HL-60/S4 treated with retinoic acid at 250 ng/mL for 4 days and 3 days (cell line): Measurements from ENCODE around the gene RGS12.

Experiments used
- in situ Hi-C: fragments of 300-500 bp; cut with MboI; formaldehyde crosslinking; loops from 2 replicates; pipeline ENCODE4 v1.7.0; 2022; ENCODE audit warnings: low sequenced_read_pairs

The RGS12 gene

DNA sequence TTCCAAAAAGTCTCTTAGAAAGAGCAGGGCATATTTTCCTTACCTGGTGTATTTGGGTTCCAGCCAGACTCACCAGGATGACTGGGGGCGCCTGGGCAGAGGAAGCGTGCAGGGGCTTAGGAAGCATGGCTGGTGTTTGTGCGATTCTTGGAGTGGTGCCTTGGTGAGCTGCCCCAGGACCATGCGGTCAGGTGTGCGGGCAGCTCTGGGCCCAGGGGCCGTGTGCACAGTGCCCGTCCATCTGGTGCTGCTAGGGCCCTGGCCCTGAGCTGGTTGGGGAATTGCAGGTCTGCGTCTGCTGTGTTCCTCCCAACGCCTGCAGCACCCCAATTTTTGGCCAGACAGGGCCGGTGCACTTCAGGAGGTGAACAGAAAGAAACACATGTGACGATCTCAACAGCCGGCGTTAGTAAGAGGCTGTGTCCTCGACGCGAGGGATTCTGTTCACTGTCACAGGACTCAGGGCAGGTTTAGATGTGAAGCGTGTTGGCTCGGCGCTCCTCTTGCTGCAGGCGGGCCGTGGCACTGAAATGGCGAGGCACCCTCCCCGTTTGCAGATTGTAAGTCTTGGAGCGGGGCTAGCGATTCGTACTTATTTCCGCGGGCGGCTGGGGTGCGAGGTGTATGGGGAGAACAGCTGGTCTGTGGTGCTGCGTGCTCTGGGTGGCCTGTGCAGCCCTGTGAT, 15.2 kb downstream of the RGS12 start:
- in situ Hi-C loops = no loop called here

DNA sequence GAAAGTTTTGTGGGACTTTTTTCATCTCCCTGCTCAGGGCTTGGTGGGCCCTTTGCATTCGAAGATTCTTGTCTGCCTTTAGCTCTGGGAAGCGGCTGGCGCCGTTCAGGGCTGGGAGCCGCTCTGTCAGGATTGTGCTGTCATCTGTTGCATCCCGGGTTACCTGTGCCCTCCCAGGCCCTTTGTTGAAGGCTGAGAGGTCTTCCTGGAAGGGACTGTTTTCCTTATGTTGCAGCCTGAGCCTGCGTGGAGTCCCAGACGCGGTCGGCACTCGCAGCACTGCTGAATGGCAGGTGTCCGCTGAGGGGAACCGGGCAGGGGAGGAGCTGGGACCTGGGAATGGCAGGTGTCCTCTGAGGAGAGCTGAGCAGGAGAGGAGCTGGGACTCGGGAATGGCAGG, 15.9 kb downstream of the RGS12 start:
- in situ Hi-C loops = no loop called here

GRCh38 chr4:3310301-3311094, 17.7 kb downstream of the RGS12 start:
- in situ Hi-C loops = no loop called here

- in situ Hi-C loops = no loop called here
Observed at GRCh38 chr4:3311095-3311372, 18.2 kb downstream of the RGS12 start.

- in situ Hi-C loops = no loop called here
Observed at GRCh38 chr4:3311489-3312171, 18.8 kb downstream of the RGS12 start.

- in situ Hi-C loops = no loop called here
Observed at GRCh38 chr4:3312362-3312761, 19.5 kb downstream of the RGS12 start.

- in situ Hi-C loops = no loop called here
Observed at GRCh38 chr4:3313139-3313538, 20.3 kb downstream of the RGS12 start.

DNA sequence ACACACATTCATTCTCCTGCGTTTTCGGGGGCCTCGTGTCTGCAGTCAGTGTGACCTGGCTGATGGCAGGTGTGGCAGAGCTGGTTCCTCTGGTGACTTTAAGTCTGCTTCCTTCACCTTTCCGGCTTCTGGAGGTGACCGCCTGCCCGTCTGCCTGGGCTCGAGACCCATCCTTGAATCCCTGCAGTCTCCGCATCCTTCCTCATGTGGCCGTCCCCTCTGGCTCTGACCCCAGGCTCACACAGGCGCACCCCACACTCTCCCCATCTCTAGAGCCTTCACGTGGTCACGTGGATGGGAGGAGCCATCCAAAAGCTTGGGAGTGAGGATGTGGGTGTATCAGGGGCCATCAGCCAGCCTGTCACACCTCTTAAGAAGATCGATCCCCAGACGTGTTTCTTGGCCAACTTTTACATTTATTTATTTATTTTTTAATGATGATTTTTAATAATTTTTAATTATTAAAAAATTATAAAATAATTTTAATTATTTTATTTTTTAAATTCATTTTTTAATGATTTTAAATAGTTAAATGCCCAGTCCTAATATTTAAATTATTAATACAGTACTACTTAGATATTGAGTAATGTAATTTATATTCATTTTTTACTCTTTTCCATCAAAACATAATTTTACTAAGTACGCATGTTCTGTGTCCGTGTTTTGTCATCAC, 20.9 kb downstream of the RGS12 start:
- in situ Hi-C loops = no loop called here

DNA sequence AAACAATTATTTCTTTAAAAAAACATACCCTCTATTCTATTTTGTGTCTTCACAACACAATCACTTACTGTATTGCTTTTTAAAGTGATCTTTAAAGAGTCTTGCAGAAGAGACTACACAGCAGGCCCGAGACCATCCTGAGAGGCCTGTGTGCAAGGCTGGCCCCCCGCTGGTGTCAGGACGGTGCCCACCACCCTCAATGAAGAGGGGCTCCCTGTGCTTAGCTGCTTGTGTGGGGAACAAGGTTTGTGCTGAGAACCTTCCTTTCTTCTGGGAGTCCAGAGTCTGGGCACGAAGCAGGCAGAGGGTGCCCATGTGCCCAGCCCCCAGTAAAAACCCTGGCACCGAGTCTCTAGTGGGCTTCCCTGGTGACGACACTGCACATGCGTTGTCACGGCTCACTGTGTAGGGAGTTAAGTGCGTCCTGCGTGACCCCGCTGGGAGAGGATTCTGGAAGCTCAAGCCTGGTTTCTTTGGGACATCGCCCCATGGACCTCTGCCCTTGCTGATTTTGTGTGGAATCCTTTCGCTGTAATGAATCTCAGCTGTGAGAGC, 22.0 kb downstream of the RGS12 start:
- in situ Hi-C loops = no loop called here

GRCh38 chr4:3315566-3315965, 22.7 kb downstream of the RGS12 start:
- in situ Hi-C loops = no loop called here

- in situ Hi-C loops = no loop called here
Observed at GRCh38 chr4:3316146-3316545, 23.3 kb downstream of the RGS12 start.

- in situ Hi-C loops = no loop called here
Observed at GRCh38 chr4:3317011-3317655, 24.3 kb downstream of the RGS12 start.

DNA sequence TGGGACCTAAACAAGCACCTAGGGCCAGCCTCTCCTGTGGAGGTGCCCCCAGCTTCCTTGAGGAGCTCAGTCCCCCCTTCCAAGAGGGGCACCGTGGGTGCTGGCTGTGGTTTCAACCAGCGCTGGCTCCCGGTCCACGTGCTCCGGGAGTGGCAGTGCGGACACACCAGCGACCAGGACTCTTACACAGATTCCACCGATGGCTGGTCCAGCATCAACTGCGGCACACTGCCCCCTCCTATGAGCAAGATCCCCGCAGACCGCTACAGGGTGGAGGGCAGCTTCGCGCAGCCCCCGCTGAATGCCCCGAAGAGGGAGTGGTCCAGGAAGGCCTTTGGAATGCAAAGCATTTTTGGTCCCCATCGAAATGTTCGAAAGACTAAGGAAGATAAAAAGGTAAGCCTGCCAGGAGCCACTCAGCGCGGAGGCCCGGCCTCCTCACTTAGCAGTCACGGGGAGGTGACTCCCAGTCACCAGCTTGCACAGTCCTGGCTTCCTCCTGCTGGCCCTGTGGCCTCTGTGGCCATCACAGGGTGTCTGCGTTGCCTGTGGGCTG, 24.9 kb downstream of the RGS12 start:
- in situ Hi-C loops = no loop called here

- in situ Hi-C loops = no loop called here
Observed at GRCh38 chr4:3318561-3319021, 25.8 kb downstream of the RGS12 start.

GRCh38 chr4:3320361-3321023, 27.7 kb downstream of the RGS12 start:
- in situ Hi-C loops = no loop called here

DNA sequence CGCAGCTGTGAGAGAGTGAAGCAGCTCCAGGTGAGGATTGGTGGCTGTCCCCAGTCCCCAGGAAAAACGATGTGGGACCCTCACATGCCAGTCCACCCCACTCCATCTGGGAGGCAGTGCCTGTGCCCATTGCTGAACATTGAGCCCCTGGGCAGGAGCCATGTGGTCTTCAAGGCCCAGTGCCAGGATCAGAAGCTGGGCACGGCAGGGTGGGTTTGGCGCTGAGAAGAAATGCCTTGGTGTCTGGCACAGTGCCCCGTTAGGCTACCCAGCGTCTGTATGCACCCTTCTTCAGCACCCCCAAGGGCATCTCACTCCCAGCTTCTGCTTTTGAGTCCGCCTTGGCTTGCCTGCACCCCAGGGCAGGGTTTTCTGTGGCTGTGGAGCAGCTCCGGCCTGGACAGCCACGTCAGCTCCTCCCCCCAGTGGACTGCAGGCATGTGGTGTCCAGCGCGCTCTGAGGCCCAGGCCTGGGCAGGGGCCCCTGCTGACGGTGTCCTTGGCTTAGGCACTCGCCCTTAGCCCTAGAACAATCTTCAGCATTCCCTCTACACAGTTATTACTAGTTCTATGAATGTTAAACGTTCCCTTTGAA, 28.6 kb downstream of the RGS12 start:
- in situ Hi-C loops = no loop called here

DNA sequence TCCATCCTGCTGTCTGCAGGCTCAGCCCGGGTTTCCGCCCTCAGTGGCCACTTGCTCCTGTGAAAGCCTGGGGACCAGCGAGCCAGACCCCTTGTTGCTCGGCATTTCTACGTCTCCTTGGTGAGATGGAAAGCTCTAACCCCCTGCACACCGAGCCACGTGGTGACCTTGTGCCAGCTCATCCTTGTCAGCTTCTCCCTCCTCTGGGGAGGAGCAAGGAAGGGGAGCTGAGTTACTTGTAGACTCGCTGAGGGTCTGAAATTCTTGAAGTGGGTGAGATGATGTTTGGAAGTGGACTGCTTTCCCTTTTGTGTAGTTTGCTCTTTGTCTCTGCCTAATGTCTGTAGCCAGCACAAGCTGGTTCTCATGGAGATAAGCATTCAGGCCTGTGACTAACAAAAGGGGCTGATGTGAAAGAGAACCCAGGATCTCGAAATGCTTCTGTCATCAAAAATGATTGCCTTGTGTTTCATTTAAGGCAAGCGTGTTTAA, 29.3 kb downstream of the RGS12 start:
- in situ Hi-C loops = no loop called here

GRCh38 chr4:3323071-3323481, 30.3 kb downstream of the RGS12 start:
- in situ Hi-C loops = no loop called here

- in situ Hi-C loops = no loop called here
Observed at GRCh38 chr4:3324093-3324815, 31.4 kb downstream of the RGS12 start.
